GM18502 (cell line): ENCODE measurements around the gene OR51B4.
"Not testable (repeated sequence)": the region's sequence is repeated elsewhere in the genome, so short reads cannot be mapped to it uniquely, and the experiment has no call there.

Experiments used
- ATAC-seq: cut with Tn5 transposase; IDR thresholded peaks from one replicate; pipeline ENCODE4 v1.9.1; 2021; ENCODE audit warnings: mild to moderate bottlenecking; ENCODE audit not compliant: unreplicated experiment, poor library complexity

Gene OR51B4

DNA sequence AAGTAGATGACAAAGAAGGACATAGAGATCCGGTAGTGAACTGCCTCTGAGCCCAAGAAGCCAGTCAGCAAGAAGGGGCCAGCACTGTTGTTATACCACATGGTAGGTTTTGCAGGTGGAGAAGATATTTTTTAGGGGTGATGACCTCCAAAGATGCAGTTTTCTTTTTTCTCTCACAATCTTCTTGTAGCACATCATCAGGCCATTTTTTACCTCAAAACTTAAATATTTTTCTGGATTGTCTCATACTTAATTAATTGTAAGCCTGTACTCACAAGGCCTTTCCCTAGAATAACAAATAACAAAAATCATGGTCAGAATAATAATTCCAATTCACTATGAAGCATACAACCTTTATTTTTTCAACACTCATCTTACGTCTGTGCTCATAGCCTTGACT, at the start of gene OR51B4:
Gene OR51B4, minus strand, starts transcription at position 101 of the 400 bp plus-strand sequence. Its CDS starts 0 bp downstream, at position 101.
- ATAC-seq, result no peak

DNA sequence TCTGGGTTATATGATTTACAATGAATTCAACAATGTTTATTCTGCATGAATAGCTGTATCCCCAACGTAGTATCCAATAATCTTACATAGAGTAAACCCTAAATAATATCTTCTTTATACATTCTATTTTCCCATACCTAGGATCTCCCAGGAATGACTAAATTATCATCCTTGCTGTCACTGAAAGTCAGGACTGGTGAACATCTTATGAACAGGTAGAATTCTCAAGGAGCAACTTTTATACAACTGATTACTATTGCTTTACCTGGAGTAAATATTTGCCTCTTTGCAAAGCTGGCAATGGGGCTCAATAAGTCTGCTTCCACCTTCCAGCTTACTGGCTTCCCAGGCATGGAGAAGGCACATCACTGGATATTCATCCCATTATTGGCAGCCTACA, 49.5 kb upstream of the OR51B4 start, which contains the start of gene OR51B6:
Gene OR51B6, plus strand, starts transcription at position 301 of the 400 bp plus-strand sequence. Its CDS starts 0 bp downstream, at position 301.
- no peak for ATAC-seq

GRCh38 chr11:5349550-5349949, 47.8 kb upstream of the OR51B4 start:
- no peak for ATAC-seq

GRCh38 chr11:5348551-5349194, 46.9 kb upstream of the OR51B4 start:
- ATAC-seq, result no peak

GRCh38 chr11:5345831-5346230, 44.1 kb upstream of the OR51B4 start:
- ATAC-seq, result no peak

DNA sequence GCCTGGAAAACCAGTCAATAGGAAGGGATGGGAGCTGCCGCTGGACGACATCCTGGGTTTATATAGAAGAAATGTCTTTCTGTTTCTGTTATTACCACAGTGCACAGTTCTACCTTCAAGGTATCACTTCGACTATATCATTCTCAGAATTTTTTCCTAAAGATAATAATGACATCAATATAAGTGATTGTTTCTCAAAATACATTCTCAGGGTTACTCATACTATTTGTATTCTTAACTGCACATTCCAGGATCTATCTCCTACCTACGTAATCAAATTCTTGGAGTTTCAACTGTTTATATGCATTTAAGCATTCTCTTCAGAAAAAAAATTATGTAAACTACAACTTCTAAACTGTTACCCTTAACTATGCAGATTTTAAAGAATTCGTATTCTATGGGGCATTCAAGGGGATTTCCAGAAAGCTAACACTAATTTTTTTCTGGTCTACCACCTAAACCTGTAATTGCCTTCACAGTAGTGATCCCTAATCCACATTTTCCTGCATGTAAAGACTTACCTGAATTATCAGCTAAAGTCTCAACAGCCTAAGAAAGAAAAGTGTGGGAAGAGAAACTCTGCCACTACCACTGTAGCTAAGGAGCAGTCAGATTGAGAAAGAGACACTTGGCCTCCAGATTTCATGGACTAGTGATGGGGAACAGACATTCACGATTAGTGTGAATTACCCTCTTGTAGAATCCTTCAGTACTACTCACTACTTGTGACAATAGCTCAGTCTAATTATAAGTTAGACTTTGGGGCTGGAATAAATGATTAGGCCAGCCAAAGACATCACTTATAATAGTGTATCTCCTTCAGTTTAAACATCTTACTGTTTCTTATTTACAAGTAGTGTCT, 42.0 kb upstream of the OR51B4 start, which contains the start of gene OR51B5:
Gene OR51B5, minus strand, starts transcription at position 51 of the 862 bp plus-strand sequence. Its CDS starts 0 bp downstream, at position 51.
- ATAC-seq, result no peak

DNA sequence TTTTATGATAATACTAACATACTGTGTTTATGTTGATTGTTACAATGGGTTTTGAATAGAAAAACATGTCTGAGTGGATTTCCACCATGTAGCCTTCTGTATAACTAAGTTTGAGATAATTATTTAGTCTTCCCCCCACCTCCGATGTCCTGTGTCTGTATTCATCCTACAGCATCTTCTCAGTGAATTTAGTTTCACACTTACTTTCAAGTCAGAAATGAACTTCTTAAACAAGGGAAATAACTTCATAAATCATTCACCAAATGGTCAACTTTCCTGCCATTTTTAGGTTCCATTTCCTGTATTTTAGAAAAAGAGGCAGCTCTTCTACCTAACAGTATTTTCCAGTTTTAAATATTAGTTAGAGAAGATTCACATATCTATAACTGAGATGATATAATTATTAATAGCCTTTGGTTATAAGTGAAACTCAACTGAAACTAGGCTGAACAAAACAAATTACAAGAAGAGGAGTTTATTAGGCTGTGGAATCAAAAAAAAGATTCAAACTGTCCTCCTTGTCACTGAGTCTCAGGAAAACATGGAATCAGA, 38.1 kb upstream of the OR51B4 start:
- peak; percentile 59 for ATAC-seq

GRCh38 chr11:5337253-5337652, 35.5 kb upstream of the OR51B4 start:
- not testable (repeated sequence) for ATAC-seq

DNA sequence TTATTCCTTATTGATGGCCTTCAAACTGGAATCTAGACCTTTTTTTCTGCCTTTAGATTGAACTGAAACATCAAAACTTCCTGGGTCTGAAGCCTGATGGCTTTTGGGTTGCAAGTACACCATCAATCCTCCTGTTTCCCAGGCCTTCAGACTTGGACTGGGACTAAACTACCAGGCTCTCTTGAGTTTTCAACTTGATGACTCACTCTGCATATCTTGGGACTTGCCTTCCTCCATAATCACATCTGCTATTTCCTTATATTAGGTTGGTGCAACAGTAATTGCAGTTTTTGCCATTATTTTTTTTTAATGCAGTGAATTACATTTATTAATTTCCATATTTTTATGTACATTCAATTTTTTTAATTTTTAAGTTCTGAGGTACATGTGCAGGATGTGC, 34.6 kb upstream of the OR51B4 start:
- ATAC-seq, result no peak

DNA sequence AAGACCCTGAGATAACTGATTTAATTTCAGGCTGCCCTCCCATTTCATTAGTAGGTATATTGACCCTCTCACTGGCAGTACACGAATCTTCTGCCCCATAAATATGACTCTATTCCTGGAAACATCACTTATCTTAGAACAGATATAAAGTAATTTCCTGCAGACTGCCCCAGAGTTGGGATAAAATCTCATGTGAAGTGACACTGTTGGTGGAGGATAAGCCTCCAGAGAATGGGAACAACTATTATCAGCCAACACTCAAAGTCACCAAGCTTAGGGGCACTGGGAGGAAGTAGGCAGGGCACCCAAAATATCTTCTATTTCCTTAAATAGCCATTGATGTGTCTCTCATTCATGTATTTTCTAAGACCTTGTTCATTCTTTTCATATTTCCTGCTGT, 33.4 kb upstream of the OR51B4 start:
- no peak for ATAC-seq

- ATAC-seq, result no peak
Observed at GRCh38 chr11:5324197-5324596, 22.5 kb upstream of the OR51B4 start, which contains the start of gene OR51B2. TSS of gene OR51B2 (minus strand) at chr11:5324297. CDS start at chr11:5324297, 0 bp downstream.

DNA sequence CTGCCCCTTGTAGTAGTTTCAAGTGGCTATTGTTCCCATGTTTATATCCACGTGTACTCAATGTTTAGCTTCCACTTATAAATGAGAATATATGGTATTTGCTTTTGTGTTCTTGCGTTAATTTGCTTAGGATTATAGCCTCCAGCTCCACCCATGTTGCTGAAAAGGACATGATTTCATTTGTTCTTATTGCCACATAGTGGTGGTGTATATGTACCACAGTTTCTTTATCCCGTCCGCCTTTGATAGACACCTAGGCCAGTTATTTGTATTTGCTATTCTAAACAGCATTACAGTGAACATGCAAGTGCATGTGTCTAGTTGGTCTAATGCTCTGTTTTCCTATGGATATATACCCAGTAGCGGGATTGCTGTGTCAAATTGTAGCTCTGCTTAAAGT, 15.5 kb upstream of the OR51B4 start:
- ATAC-seq, result no peak

- not testable (repeated sequence) for ATAC-seq
Observed at GRCh38 chr11:5313326-5314023, 11.7 kb upstream of the OR51B4 start.

DNA sequence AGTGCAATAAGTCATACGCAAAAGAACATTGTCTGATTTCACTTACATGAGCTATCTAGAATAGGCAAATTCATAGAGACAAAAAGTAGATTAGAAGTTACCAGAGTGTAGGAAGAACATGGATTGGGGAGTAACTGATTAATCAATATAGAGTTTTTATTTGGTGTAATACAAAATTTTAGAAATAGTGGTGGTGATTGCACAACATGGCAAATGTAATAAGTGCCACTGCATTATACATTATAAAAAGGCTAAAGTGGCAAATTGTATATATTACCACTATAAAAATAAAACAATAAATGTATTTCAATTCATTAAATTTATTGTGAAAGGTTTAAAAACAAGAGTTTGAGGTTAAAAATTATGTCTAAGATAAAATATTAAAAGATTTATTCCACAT, 8.7 kb upstream of the OR51B4 start:
- no peak for ATAC-seq

DNA sequence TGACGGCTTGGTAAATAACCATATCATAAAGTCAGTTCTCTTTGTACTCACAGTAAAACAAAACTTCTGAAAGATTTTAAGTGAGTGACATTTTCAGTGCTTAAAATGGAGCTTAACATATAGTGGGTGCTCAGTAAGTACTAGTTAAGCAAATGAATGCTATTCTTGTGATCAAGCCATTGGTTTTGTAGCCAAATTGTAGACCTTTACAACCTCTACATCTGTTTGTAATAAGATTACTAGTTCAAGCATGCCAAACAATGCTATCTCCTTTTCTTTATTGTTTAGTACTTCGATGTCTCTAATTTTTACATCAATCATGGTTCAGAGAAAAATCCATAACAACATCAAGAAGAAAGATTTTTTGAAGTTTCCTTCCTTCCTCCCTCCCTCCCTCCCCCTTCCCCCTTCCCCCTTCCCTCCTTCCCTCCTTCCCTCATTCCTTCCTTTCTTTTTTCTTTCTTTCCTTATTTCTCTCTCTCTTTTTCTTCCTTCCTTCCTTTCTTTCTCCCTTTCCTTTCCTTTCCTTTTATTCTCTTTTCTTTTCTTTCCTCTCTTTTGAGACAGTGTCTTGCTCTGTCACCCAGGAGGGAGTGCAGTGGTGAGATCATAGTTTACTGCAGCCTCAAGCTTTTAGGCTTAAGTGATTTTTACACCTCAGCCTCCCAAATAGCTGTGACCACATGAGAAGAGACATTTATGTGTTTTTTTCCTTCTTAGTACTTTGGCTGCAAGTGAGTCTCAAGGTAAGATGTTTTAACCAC, 5.7 kb upstream of the OR51B4 start:
- no peak for ATAC-seq

DNA sequence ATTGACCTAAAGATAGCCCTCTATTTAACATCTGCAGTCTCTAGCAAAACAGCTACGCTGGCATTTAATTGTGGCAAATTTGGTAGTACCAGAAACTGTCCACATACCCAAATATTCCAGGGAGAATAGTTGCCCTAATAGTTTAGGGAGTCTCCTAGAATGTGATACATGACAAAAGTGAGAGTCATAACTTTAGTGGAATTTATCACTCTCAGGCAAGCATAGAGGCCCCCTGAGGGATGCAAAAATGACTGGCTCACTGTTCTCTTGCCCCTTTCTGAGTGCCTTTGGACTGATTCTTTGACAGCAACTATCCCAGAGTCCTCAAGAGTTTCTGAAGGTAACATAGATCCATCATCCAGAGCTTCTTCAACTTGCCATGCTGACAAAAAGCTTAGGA, 2.3 kb upstream of the OR51B4 start:
- no peak for ATAC-seq

- ATAC-seq, result no peak
Observed at GRCh38 chr11:5303626-5304025, 1.9 kb upstream of the OR51B4 start.

DNA sequence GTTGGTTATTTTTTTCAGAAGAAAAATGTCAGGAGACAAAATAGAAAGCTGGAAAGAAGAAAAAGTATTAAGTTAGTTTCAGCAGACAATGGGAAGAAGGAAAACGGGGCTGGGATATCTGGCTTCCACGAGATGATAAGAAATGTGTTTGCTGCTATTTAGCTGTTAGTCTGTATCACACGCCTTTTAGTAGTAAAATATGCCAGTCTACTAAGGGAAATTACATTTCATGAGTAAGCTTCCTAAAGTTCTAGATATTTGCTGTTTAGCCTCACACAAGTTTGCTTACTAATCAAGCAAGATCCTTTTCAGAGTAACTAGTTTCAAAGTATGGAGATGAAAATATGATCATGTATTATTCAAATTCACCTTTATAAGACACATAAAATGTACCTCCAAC, 1.5 kb downstream of the OR51B4 start:
- no peak for ATAC-seq

DNA sequence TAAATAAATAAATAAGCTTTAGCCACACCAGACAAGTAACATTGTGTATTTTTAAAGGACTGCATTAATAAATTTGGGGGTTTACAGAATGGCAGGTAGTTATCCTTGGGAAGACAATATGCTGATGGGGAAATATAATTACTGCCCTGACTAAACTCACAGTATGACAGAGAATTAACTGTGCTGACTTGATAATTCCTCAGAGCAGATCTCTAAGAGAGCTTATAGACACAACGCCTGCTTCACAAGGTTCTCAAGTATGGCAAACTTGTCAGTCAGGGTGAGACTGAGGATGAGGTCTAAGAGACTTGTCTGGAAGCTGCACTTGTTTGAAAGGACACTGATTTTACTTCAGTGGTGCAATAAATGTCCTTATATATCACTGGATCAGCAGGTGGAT, 3.3 kb downstream of the OR51B4 start:
- no peak for ATAC-seq
